ENCODE data around the gene ELP5.

Gene ELP5

DNA sequence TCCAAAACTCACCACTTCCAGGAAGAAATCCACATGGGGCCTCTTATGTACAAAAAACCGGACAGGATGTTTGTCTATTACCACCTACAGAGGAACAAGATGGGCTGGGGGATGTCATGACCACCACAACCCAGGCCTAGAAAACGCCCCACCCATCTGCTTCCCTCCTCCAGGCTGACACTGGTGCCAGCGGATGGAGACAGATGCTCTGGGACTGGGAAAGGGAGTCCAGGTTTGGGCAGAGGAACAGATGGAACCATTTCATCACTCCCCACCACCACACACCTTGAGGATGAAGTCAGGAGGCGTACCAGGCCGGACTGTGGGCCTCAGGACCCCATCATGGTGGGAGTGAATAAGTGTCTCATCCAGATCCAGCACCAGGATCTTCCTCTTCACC lies 5.2 kb upstream of the ELP5 start:
- Histone ChIP-seq H3K27me3 (ENCODE audit: insufficient read depth, poor library complexity, severe bottlenecking) (no peaks in the 10 kb centered on the region), H3K27ac (replicated peaks) (no peak overlapping the region), H3K4me3 (replicated peaks; ENCODE audit: insufficient read depth, low read length) (no peak overlapping the region)
- TF ChIP-seq, protein P1, sequence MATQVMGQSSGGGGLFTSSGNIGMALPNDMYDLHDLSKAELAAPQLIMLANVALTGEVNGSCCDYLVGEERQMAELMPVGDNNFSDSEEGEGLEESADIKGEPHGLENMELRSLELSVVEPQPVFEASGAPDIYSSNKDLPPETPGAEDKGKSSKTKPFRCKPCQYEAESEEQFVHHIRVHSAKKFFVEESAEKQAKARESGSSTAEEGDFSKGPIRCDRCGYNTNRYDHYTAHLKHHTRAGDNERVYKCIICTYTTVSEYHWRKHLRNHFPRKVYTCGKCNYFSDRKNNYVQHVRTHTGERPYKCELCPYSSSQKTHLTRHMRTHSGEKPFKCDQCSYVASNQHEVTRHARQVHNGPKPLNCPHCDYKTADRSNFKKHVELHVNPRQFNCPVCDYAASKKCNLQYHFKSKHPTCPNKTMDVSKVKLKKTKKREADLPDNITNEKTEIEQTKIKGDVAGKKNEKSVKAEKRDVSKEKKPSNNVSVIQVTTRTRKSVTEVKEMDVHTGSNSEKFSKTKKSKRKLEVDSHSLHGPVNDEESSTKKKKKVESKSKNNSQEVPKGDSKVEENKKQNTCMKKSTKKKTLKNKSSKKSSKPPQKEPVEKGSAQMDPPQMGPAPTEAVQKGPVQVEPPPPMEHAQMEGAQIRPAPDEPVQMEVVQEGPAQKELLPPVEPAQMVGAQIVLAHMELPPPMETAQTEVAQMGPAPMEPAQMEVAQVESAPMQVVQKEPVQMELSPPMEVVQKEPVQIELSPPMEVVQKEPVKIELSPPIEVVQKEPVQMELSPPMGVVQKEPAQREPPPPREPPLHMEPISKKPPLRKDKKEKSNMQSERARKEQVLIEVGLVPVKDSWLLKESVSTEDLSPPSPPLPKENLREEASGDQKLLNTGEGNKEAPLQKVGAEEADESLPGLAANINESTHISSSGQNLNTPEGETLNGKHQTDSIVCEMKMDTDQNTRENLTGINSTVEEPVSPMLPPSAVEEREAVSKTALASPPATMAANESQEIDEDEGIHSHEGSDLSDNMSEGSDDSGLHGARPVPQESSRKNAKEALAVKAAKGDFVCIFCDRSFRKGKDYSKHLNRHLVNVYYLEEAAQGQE (IDR thresholded peaks at IDR 0.05; ENCODE audit: insufficient replicate concordance, low read depth), result no peak
- TF ChIP-seq SPI1 (IDR thresholded peaks at IDR 0.05; ENCODE audit: borderline replicate concordance, low read depth) (no peak), GABPA (IDR thresholded peaks at IDR 0.05; ENCODE audit: low read depth) (no peak), POLR2AphosphoS5 (IDR thresholded peaks at IDR 0.05; ENCODE audit: low read depth) (no peak)
- TF ChIP-seq, protein P2, sequence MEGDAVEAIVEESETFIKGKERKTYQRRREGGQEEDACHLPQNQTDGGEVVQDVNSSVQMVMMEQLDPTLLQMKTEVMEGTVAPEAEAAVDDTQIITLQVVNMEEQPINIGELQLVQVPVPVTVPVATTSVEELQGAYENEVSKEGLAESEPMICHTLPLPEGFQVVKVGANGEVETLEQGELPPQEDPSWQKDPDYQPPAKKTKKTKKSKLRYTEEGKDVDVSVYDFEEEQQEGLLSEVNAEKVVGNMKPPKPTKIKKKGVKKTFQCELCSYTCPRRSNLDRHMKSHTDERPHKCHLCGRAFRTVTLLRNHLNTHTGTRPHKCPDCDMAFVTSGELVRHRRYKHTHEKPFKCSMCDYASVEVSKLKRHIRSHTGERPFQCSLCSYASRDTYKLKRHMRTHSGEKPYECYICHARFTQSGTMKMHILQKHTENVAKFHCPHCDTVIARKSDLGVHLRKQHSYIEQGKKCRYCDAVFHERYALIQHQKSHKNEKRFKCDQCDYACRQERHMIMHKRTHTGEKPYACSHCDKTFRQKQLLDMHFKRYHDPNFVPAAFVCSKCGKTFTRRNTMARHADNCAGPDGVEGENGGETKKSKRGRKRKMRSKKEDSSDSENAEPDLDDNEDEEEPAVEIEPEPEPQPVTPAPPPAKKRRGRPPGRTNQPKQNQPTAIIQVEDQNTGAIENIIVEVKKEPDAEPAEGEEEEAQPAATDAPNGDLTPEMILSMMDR (IDR thresholded peaks at IDR 0.05; ENCODE audit: insufficient read depth, low read length), result no peak
- no peak for DNase-seq (ENCODE audit: low read depth in 1 of 2, low spot score in 1 of 2)

DNA sequence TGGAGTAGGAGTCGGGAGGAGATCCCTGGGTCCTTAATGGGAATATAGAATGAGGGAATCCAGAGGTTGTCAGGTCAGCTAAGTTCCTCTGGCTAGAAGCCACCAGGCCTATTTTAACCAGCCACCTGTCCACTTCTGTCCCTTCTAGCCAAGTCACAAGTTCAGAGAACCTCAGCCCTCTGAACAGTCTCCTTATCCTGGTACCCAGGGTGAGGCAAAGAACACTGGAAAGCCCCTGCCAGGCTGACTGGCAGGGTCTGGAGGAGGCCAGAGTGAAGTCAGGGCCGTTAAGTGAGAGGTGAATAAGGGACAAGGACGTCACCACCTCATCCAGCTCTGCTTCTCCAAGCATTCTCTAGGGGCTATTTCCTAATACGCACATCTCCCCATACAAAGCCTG lies 3.2 kb upstream of the ELP5 start:
- Histone ChIP-seq H3K27ac (replicated peaks) (no peak overlapping the region), H3K4me3 (replicated peaks; ENCODE audit: insufficient read depth, low read length) (no peak overlapping the region), H3K27me3 (ENCODE audit: insufficient read depth, poor library complexity, severe bottlenecking) (no peaks in the 10 kb centered on the region)
- no peak for DNase-seq (ENCODE audit: low read depth in 1 of 2, low spot score in 1 of 2)
- TF ChIP-seq SPI1 (IDR thresholded peaks at IDR 0.05; ENCODE audit: borderline replicate concordance, low read depth), result no peak
- TF ChIP-seq POLR2AphosphoS5 (IDR thresholded peaks at IDR 0.05; ENCODE audit: low read depth), result no peak
- TF ChIP-seq, protein P1 (IDR thresholded peaks at IDR 0.05; ENCODE audit: insufficient replicate concordance, low read depth), result no peak
- TF ChIP-seq GABPA (IDR thresholded peaks at IDR 0.05; ENCODE audit: low read depth), result no peak
- TF ChIP-seq, protein P2 (IDR thresholded peaks at IDR 0.05; ENCODE audit: insufficient read depth, low read length), result no peak

DNA sequence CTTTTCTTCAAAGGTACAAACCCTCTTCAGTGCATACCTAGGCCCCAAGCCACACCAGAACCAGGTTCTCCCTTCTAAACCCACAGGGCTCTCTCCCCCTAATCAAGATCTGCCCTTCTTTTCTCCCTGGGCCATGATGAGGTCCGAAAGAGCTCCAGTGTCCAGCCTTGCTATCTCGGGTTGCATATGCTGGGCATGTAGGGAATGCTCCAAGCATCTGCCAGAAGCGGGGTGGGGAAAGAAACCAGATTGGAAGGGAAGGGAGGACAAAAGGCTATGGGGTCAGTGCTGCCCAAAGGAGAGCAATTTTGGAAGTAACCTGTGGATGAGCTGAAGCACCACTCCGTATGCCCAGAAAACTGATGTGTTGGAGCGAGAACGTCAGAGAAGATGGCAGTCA lies 2.8 kb upstream of the ELP5 start:
- DNase-seq (ENCODE audit: low read depth in 1 of 2, low spot score in 1 of 2), result no peak
- TF ChIP-seq, protein P2 (IDR thresholded peaks at IDR 0.05; ENCODE audit: insufficient read depth, low read length), result no peak
- TF ChIP-seq, protein P1 (IDR thresholded peaks at IDR 0.05; ENCODE audit: insufficient replicate concordance, low read depth), result no peak
- TF ChIP-seq SPI1 (IDR thresholded peaks at IDR 0.05; ENCODE audit: borderline replicate concordance, low read depth), result no peak
- TF ChIP-seq POLR2AphosphoS5 (IDR thresholded peaks at IDR 0.05; ENCODE audit: low read depth), result no peak
- no peak for TF ChIP-seq GABPA (IDR thresholded peaks at IDR 0.05; ENCODE audit: low read depth)
- Histone ChIP-seq H3K27ac (replicated peaks) (0 out of 2 replicates have a peak overlapping the region, but pooled peaks have one; percentile 99), H3K4me3 (replicated peaks; ENCODE audit: insufficient read depth, low read length) (peak overlapping the region; percentile 65; the same call in 1 of the 2 replicates), H3K27me3 (ENCODE audit: insufficient read depth, poor library complexity, severe bottlenecking) (no peaks in the 10 kb centered on the region)
